Lower leg skin (tissue), 3 donors: ENCODE measurements around the gene STARD13.

Experiments
- CTCF ChIP-seq, 3 donors: fragments of 450-650 bp; IDR thresholded peaks; one replicate each; pipeline ENCODE4 v1.5.1; 2016; ENCODE audit warnings: antibody characterized with exemption in 3 of 3, mild to moderate bottlenecking in 3 of 3, moderate library complexity in 2 of 3
- POLR2A ChIP-seq, 2 donors: fragments of 450-650 bp; IDR thresholded peaks; one replicate each; pipeline ENCODE4 v1.6.1; 2016 to 2017; ENCODE audit warnings: antibody characterized with exemption in 2 of 2, mild to moderate bottlenecking in 1 of 2, moderate library complexity in 1 of 2

- TF ChIP-seq CTCF (IDR thresholded peaks at IDR 0.05) (no peak), POLR2A (IDR thresholded peaks at IDR 0.05) (no peak)
Observed at GRCh38 chr13:33164331-33164730, 121.2 kb downstream of the STARD13 start.
